ENCODE measurements around the gene SLC6A19. TPM values are rescaled to one million over a fixed set of nuclear protein-coding genes. Genes with fewer than 3 reads are reported as not detected.

Gene SLC6A19
- total RNA-seq, 2 experiments from 2014 or later: not detected

GRCh38 chr5:1165864-1166263 lies 35.5 kb upstream of the SLC6A19 start:
- Mint-ChIP-seq H3K36me3 (ENCODE audit: low read depth) (no peaks in the 10 kb centered on the region), H3K4me1 (ENCODE audit: low read depth) (peaks cover 7% of the 10 kb centered on the region), H3K27me3 (peaks cover 4% of the 10 kb centered on the region), H3K27ac (no peak overlapping the region), H3K9me3 (no peaks in the 10 kb centered on the region), H3K4me3 (no peak overlapping the region)
- ChIA-PET POLR2A (no interaction called here), CTCF (no interaction called here)
- H3K4me1 ChIP-seq (ENCODE audit: insufficient read depth, low read length): peaks cover 9% of the 10 kb centered on the region
- no peak overlapping the region for H3K27ac ChIP-seq (ENCODE audit: low read depth in 1 of 2, low read length in 2 of 2)
- peaks cover 0 to 10% of the 10 kb centered on the region in 2 experiments for H3K27me3 ChIP-seq (ENCODE audit: control insufficient read depth in 1 of 2, insufficient read depth in 2 of 2, low read length in 2 of 2)
- DNase-seq (no peak), ATAC-seq (ENCODE audit: poor library complexity) (no peak)
- no peak for TF ChIP-seq CTCF (IDR thresholded peaks at IDR 0.05)
- intact Hi-C loops (cut with DNase I, micrococcal nuclease): loop anchor here in 1 of 2 experiments (5.0 kb wide), 1 partner anchor 181 kb away; the partner anchor contains the start of gene CLPTM1L
- peaks cover 0 to 7% of the 10 kb centered on the region in 2 experiments for H3K9me3 ChIP-seq (ENCODE audit: control insufficient read depth in 1 of 2, insufficient read depth in 1 of 2, low read length in 2 of 2)
- H3K4me3 ChIP-seq (ENCODE audit: low read length): no peak overlapping the region
- H3K36me3 ChIP-seq (ENCODE audit: insufficient read depth, low read length): no peaks in the 10 kb centered on the region

GRCh38 chr5:1166370-1166769 lies 35.0 kb upstream of the SLC6A19 start:
- Histone ChIP-seq H3K4me3 (ENCODE audit: low read length) (no peak overlapping the region), H3K27me3 (ENCODE audit: control insufficient read depth in 1 of 2, insufficient read depth in 2 of 2, low read length in 2 of 2) (peaks cover 0 to 10% of the 10 kb centered on the region in 2 experiments), H3K4me1 (ENCODE audit: insufficient read depth, low read length) (peaks cover 9% of the 10 kb centered on the region), H3K36me3 (ENCODE audit: insufficient read depth, low read length) (no peaks in the 10 kb centered on the region), H3K9me3 (ENCODE audit: control insufficient read depth in 1 of 2, insufficient read depth in 1 of 2, low read length in 2 of 2) (peaks cover 0 to 7% of the 10 kb centered on the region in 2 experiments), H3K27ac (ENCODE audit: low read depth in 1 of 2, low read length in 2 of 2) (no peak overlapping the region)
- no peak for ATAC-seq (ENCODE audit: poor library complexity)
- no peak overlapping the region for H3K4me3 Mint-ChIP-seq
- no peaks in the 10 kb centered on the region for H3K9me3 Mint-ChIP-seq
- H3K36me3 Mint-ChIP-seq (ENCODE audit: low read depth): no peaks in the 10 kb centered on the region
- ChIA-PET CTCF (no interaction called here), POLR2A (no interaction called here)
- intact Hi-C loops (cut with DNase I, micrococcal nuclease): loop anchor here in 1 of 2 experiments (5.0 kb wide), 1 partner anchor 181 kb away; the partner anchor contains the start of gene CLPTM1L
- peaks cover 4% of the 10 kb centered on the region for H3K27me3 Mint-ChIP-seq
- no peak for DNase-seq
- H3K4me1 Mint-ChIP-seq (ENCODE audit: low read depth): peaks cover 7% of the 10 kb centered on the region
- no peak overlapping the region for H3K27ac Mint-ChIP-seq
- TF ChIP-seq CTCF (IDR thresholded peaks at IDR 0.05): no peak

- peaks cover 7% of the 10 kb centered on the region for H3K4me1 Mint-ChIP-seq (ENCODE audit: low read depth)
- intact Hi-C loops (cut with DNase I, micrococcal nuclease): loop anchor here in 1 of 2 experiments (5.0 kb wide), 1 partner anchor 180 kb away; the partner anchor contains the start of gene CLPTM1L
- no peaks in the 10 kb centered on the region for H3K36me3 ChIP-seq (ENCODE audit: insufficient read depth, low read length)
- no peaks in the 10 kb centered on the region for H3K9me3 Mint-ChIP-seq
- peaks cover 4% of the 10 kb centered on the region for H3K27me3 Mint-ChIP-seq
- no peak overlapping the region for H3K27ac Mint-ChIP-seq
- DNase-seq (no peak), ATAC-seq (ENCODE audit: poor library complexity) (no peak)
- peaks cover 9% of the 10 kb centered on the region for H3K4me1 ChIP-seq (ENCODE audit: insufficient read depth, low read length)
- POLR2A ChIA-PET: interaction anchor here (0.6 to 1.2 kb wide), 2 partner anchors 136 to 487 kb away, joined by 3 read pairs; no protein-coding TSS in a partner anchor
- CTCF ChIA-PET: interaction anchor here (2.5 kb wide), 1 partner anchor 478 kb away, joined by 13 read pairs; no protein-coding TSS in a partner anchor
- H3K9me3 ChIP-seq (ENCODE audit: control insufficient read depth in 1 of 2, insufficient read depth in 1 of 2, low read length in 2 of 2): peaks cover 0 to 7% of the 10 kb centered on the region in 2 experiments
- no peak for TF ChIP-seq CTCF (IDR thresholded peaks at IDR 0.05)
- no peak overlapping the region for H3K4me3 Mint-ChIP-seq
- peaks cover 0 to 10% of the 10 kb centered on the region in 2 experiments for H3K27me3 ChIP-seq (ENCODE audit: control insufficient read depth in 1 of 2, insufficient read depth in 2 of 2, low read length in 2 of 2)
- H3K4me3 ChIP-seq (ENCODE audit: low read length): no peak overlapping the region
- H3K36me3 Mint-ChIP-seq (ENCODE audit: low read depth): no peaks in the 10 kb centered on the region
- no peak overlapping the region for H3K27ac ChIP-seq (ENCODE audit: low read depth in 1 of 2, low read length in 2 of 2)
These were observed 34.1 kb upstream of the SLC6A19 start for GRCh38 chr5:1167361-1167727.
